ENCODE results near the gene ITGAV. TPM values are rescaled to one million over a fixed set of nuclear protein-coding genes. Genes with fewer than 3 reads are reported as not detected.

Gene ITGAV
- total and polyA plus RNA-seq, 3 donors from 2014 or later: 23.5 to 93.3 (median 62.2) TPM

GRCh38 chr2:186714611-186715010 lies 124.8 kb downstream of the ITGAV start:
- no peak overlapping the region for H3K27ac ChIP-seq
- H3K4me3 ChIP-seq: no peak overlapping the region
- no peak for DNase-seq
- no peaks in the 10 kb centered on the region for H3K27me3 ChIP-seq
- WGBS, 2 donors: 75 to 80% methylated on average over 2 of the region's 2 CpGs
- no peaks in the 10 kb centered on the region for H3K36me3 ChIP-seq (ENCODE audit: low read depth, missing control alignments)
- intact Hi-C loops (cut with DNase I; ENCODE audit: low total_unique reads): no loop called here
- no peaks in the 10 kb centered on the region for H3K4me1 ChIP-seq
- TF ChIP-seq CTCF (IDR thresholded peaks at IDR 0.05): no peak
- TF ChIP-seq POLR2A (IDR thresholded peaks at IDR 0.05): no peak
- H3K9me3 ChIP-seq: no peaks in the 10 kb centered on the region

GRCh38 chr2:186716004-186716403 lies 126.1 kb downstream of the ITGAV start:
- Histone ChIP-seq H3K9me3 (no peaks in the 10 kb centered on the region), H3K36me3 (ENCODE audit: low read depth, missing control alignments) (no peaks in the 10 kb centered on the region), H3K4me3 (no peak overlapping the region), H3K27ac (no peak overlapping the region), H3K4me1 (no peaks in the 10 kb centered on the region), H3K27me3 (no peaks in the 10 kb centered on the region)
- intact Hi-C loops (cut with DNase I; ENCODE audit: low total_unique reads): no loop called here
- WGBS, 2 donors: 94 to 95% methylated on average over 1 of the region's 1 CpG
- DNase-seq: no peak
- TF ChIP-seq CTCF (IDR thresholded peaks at IDR 0.05) (no peak), POLR2A (IDR thresholded peaks at IDR 0.05) (no peak)

GRCh38 chr2:186716899-186717298 lies 127.0 kb downstream of the ITGAV start:
- no peak overlapping the region for H3K4me3 ChIP-seq
- TF ChIP-seq POLR2A (IDR thresholded peaks at IDR 0.05) (no peak), CTCF (IDR thresholded peaks at IDR 0.05) (no peak)
- H3K9me3 ChIP-seq: no peaks in the 10 kb centered on the region
- no peaks in the 10 kb centered on the region for H3K36me3 ChIP-seq (ENCODE audit: low read depth, missing control alignments)
- 80 to 89% methylated on average over 2 of the region's 2 CpGs for WGBS, 2 donors
- intact Hi-C loops (cut with DNase I; ENCODE audit: low total_unique reads): no loop called here
- H3K4me1 ChIP-seq: no peaks in the 10 kb centered on the region
- DNase-seq: no peak
- no peaks in the 10 kb centered on the region for H3K27me3 ChIP-seq
- H3K27ac ChIP-seq: no peak overlapping the region

GRCh38 chr2:186717320-186718007 lies 127.6 kb downstream of the ITGAV start:
- intact Hi-C loops (cut with DNase I; ENCODE audit: low total_unique reads): no loop called here
- no peak overlapping the region for H3K4me3 ChIP-seq
- 73 to 76% methylated on average over 3 of the region's 3 CpGs for WGBS, 2 donors

More at GRCh38 chr2:186717320-186718007, 127.6 kb downstream of the ITGAV start:
- no peak for DNase-seq
- Histone ChIP-seq H3K4me1 (no peaks in the 10 kb centered on the region), H3K36me3 (ENCODE audit: low read depth, missing control alignments) (no peaks in the 10 kb centered on the region), H3K27ac (no peak overlapping the region), H3K9me3 (no peaks in the 10 kb centered on the region), H3K27me3 (no peaks in the 10 kb centered on the region)
- TF ChIP-seq CTCF (IDR thresholded peaks at IDR 0.05) (no peak), POLR2A (IDR thresholded peaks at IDR 0.05) (no peak)
